ENCODE data around the gene GID8.
"Not testable (repeated sequence)": the region's sequence is repeated elsewhere in the genome, so short reads cannot be mapped to it uniquely, and the experiment has no call there.

The GID8 gene

DNA sequence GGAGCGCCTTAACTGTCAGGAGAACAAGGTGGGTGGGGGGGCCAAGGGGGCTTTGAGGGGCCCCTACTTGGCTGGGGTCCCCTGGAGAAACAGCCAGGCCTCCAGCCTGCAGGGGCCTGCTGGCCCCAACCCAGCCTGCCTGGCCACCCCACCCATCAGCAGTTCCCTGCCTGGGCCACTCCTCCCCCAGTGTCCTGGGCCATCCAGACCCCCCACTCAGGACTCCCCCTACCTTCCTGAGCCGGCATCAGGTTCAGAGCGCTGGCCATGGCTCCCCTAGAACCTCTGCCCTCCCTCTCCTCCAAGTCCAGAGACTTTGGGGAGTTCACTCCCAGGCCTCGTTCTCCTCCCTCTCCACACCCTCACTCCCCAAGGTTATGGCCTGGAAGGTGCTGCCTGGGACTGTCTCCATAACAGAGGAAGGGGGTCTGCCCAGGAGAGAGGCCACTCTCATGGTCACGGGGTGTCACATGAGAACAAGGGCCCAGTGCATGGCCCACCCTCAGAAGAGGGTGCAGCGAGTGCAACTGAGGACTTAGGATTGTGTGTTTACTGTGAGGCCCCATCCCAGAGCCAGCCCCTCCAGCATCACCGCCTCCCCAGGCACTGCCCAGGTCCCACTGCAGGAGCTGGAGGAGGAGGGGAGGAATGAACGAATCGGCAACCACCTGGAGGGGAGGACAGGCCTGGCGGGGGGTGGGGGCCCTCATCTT lies 20.6 kb downstream of the GID8 start:
- no peak for DNase-seq (ENCODE audit: low spot score)
- H3K27ac Mint-ChIP-seq = no peak overlapping the region
- no peaks in the 10 kb centered on the region for H3K36me3 Mint-ChIP-seq (ENCODE audit: low read depth)
- H3K4me1 Mint-ChIP-seq (ENCODE audit: low read depth) = peaks cover 8% of the 10 kb centered on the region
- H3K9me3 Mint-ChIP-seq = no peaks in the 10 kb centered on the region
- no peak overlapping the region for H3K4me3 Mint-ChIP-seq
- no peaks in the 10 kb centered on the region for H3K27me3 Mint-ChIP-seq (ENCODE audit: low read depth)

DNA sequence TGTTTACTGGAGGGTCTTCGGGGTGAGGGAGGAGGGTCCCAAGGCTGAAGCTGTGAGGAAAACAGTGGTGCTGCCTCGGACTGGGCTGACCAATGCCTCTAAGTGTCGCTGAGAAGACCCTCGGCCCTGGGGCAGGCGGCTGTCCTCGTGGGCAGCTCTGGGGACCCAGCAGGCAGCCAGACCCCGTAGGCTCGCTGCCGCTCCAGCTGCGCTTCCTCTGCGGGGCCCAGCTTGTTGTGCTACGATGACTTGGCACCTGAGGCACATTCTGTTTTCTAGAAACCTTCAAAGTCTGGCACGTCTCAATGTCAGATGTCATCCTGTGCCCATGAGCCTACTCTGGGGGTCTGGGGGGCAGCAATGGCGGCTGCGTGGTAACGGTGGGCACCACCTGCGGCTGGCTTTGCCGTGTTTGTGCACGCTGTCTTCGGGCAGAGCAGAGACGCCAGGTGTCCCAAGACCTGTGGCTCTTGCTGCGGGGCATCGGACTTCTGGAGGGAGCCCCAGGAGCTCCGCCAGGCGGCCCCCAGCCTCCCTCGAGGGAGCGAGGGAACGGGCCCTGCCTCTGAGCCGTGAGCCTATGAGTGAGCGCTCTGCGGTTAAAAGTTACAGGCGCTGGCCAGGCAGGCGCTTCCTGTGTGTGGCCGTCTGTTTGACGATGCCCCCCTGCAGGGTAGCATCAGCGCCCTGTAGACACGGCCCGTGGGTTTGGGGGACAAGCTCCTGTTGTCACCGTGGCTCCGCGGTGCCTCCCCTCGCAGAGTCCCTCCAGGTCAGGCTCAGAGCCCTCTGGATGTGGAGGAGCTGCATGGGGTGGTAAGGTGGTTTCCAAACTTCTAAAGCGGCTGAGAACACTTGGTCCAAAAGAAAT lies 21.4 kb downstream of the GID8 start:
- no peaks in the 10 kb centered on the region for H3K9me3 Mint-ChIP-seq
- H3K27ac Mint-ChIP-seq = no peak overlapping the region
- no peaks in the 10 kb centered on the region for H3K27me3 Mint-ChIP-seq (ENCODE audit: low read depth)
- peaks cover 4% of the 10 kb centered on the region for H3K4me1 Mint-ChIP-seq (ENCODE audit: low read depth)
- DNase-seq (ENCODE audit: low spot score) = no peak
- H3K36me3 Mint-ChIP-seq (ENCODE audit: low read depth) = no peaks in the 10 kb centered on the region
- H3K4me3 Mint-ChIP-seq = no peak overlapping the region

- no peak for DNase-seq (ENCODE audit: low spot score)
- H3K27ac Mint-ChIP-seq = no peak overlapping the region
- no peaks in the 10 kb centered on the region for H3K27me3 Mint-ChIP-seq (ENCODE audit: low read depth)
- no peak overlapping the region for H3K4me3 Mint-ChIP-seq
- H3K9me3 Mint-ChIP-seq = no peaks in the 10 kb centered on the region
- H3K36me3 Mint-ChIP-seq (ENCODE audit: low read depth) = no peaks in the 10 kb centered on the region
- H3K4me1 Mint-ChIP-seq (ENCODE audit: low read depth) = peaks cover 4% of the 10 kb centered on the region
These were observed 22.1 kb downstream of the GID8 start for GRCh38 chr20:62959998-62960436.

DNA sequence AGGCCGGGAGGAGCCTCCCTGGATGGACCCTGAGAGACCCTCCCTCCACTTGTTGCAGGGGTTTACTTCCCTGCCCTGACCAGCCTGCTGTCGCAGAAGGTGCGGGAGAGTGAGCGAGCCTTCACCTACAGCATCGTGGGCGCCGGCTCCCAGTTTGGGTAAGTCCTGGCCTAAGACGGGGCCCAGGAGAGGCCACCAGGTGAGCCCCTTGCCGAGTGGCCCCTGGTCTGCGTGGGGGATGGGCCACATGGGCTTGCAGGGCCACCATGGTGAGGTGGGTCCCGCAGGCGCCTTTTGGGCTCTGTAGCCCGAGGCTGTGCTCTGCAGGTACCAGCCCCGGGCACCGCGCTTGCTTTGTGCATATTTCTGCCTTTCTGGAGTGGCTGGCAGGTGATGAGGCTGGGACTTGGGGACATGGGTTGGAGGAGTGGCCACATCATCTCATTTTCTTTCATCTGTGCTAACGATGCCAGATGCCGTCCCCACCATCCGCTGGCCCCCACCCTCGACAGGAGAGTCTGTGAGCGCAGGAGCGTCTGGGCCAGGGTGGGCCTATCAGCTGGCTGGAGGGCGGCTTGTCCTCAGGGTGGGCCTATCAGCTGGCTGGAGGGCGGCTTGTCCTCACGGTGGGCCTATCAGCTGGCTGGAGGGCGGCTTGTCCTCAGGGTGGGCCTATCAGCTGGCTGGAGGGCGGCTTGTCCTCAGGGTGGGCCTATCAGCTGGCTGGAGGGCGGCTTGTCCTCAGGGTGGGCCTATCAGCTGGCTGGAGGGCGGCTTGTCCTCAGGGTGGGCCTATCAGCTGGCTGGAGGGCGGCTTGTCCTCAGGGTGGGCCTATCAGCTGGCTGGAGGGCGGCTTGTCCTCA lies 22.7 kb downstream of the GID8 start:
- not testable (repeated sequence) for H3K4me1 Mint-ChIP-seq (ENCODE audit: low read depth); H3K9me3 Mint-ChIP-seq; H3K36me3 Mint-ChIP-seq (ENCODE audit: low read depth); H3K27ac Mint-ChIP-seq; DNase-seq (ENCODE audit: low spot score); H3K27me3 Mint-ChIP-seq (ENCODE audit: low read depth); H3K4me3 Mint-ChIP-seq

- Mint-ChIP-seq H3K4me3 (no peak overlapping the region), H3K9me3 (no peaks in the 10 kb centered on the region), H3K27ac (no peak overlapping the region), H3K4me1 (ENCODE audit: low read depth) (peaks cover 4% of the 10 kb centered on the region), H3K36me3 (ENCODE audit: low read depth) (no peaks in the 10 kb centered on the region), H3K27me3 (ENCODE audit: low read depth) (no peaks in the 10 kb centered on the region)
- DNase-seq (ENCODE audit: low spot score) = no peak
These were observed 23.4 kb downstream of the GID8 start for GRCh38 chr20:62961310-62961783.

DNA sequence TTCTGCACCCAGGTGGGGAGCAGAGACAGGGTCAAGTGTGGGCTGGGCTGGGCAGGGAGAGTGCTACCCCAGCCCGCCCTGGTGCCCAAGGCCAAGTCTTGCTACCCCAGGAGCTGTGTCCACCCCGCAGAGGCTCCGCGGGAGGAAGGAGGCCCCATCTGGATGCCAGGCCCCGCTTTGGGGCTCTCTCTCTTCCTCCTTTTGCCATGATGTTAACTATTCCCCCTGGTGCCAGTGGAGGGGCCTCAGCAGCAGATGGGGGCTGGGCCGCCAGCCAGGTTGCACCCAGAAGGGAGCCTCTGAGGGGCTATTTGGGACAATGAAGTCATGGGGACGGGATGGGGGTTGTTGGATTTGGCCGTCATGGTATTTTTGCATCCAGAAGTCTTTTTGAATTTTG lies 23.9 kb downstream of the GID8 start:
- DNase-seq (ENCODE audit: low spot score) = no peak
- Mint-ChIP-seq H3K36me3 (ENCODE audit: low read depth) (no peaks in the 10 kb centered on the region), H3K9me3 (no peaks in the 10 kb centered on the region), H3K27ac (no peak overlapping the region), H3K4me3 (no peak overlapping the region), H3K4me1 (ENCODE audit: low read depth) (peaks cover 4% of the 10 kb centered on the region), H3K27me3 (ENCODE audit: low read depth) (no peaks in the 10 kb centered on the region)

- no peak for DNase-seq (ENCODE audit: low spot score)
- H3K36me3 Mint-ChIP-seq (ENCODE audit: low read depth) = no peaks in the 10 kb centered on the region
- H3K27me3 Mint-ChIP-seq (ENCODE audit: low read depth) = no peaks in the 10 kb centered on the region
- H3K27ac Mint-ChIP-seq = no peak overlapping the region
- no peaks in the 10 kb centered on the region for H3K9me3 Mint-ChIP-seq
- H3K4me1 Mint-ChIP-seq (ENCODE audit: low read depth) = peaks cover 4% of the 10 kb centered on the region
- H3K4me3 Mint-ChIP-seq = no peak overlapping the region
These were observed 24.4 kb downstream of the GID8 start for GRCh38 chr20:62962221-62962879.

DNA sequence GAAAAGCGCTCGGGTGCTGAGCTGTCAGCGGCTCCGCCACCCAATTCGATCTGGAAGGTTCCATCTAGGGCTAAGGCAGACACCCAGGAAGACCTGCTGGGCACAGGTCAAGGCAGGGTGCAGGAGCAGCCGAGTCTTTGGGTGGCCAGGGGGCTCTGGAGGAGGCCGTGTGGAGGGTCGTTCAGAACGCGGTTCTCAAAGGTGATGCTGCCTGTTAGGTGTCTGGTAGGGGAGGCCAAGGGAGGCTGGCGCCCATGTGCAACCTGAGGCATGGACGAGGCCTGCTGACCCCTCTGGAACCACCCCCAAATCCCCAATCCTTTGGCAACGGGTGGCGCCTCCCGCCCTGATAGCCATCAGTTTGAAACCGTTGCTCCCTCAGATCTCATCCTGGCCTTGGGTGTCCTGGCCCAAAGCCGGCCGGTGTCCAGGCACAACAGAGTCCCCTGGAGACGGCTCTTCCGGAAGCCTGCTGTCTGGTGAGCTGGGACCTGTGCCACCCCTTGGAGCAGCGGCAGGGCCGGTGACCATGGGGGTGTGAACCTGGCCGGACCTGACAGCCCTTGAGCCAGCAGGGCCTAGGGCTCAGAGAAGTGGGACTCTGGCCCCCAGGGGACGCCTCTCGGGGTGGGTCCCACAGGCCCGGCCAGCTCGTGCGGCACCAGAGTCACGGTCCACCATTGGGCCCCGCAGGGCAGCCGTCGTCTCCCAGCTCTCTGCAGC lies 25.1 kb downstream of the GID8 start:
- Mint-ChIP-seq H3K4me3 (no peak overlapping the region), H3K27me3 (ENCODE audit: low read depth) (no peaks in the 10 kb centered on the region), H3K9me3 (no peaks in the 10 kb centered on the region), H3K36me3 (ENCODE audit: low read depth) (no peaks in the 10 kb centered on the region), H3K4me1 (ENCODE audit: low read depth) (peaks cover 4% of the 10 kb centered on the region), H3K27ac (no peak overlapping the region)
- DNase-seq (ENCODE audit: low spot score) = no peak

DNA sequence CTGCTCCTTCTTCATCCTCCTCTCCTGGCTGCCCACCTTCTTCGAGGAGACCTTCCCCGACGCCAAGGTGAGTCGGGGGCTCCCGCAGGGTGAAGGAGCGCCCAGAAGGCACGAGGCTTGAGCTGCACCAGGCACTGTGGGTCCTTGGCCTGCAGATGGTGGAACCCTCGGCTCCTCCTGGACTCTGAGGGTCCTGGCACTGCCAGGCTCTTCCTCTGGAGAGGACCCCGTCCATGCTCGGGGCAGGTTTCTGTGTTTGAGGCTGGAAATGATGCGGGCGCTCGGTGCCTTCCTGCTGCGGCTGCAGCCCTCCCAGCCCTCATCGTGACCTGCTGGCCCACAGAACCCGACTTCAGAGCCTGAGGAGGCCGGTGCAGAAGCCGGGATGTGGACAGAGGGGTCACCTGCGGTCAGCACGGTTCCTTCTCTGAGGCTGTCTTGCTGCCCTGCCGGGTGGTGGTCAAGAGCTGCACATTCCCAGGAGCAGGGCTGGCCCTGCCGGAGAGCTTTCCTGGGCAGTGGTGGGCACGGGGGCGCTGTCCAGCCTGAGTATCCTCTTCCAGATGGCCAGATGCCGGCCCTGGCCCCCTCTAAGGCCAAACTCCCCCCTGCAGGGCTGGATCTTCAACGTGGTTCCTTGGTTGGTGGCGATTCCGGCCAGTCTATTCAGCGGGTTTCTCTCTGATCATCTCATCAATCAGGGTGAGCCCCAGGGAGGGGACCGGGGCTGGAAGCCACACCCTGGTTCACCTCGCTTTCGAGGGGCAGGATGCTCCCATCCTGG lies 25.9 kb downstream of the GID8 start:
- no peaks in the 10 kb centered on the region for H3K27me3 Mint-ChIP-seq (ENCODE audit: low read depth)
- H3K27ac Mint-ChIP-seq = no peak overlapping the region

DNA sequence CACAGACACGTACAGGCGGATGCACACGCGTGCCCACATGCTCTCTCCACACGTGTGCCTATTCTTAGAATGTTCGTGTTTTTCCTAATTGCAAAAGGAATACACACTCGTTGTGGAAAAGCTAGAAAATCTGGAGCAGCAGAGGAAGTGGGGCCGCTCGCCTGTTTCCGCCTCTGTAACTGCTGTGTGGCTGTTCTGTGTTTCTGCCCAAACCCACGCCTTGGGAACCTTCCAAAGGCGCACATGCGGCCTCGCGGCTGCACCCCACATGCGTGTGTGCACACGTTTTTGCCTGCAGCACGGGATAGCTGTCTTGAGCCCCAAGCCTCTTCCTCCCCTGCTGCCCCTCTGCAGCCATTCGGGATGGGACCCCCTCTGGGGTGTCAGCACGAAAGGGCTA lies 26.8 kb downstream of the GID8 start:
- no peaks in the 10 kb centered on the region for H3K27me3 Mint-ChIP-seq (ENCODE audit: low read depth)
- no peak overlapping the region for H3K27ac Mint-ChIP-seq
- H3K36me3 Mint-ChIP-seq (ENCODE audit: low read depth) = no peaks in the 10 kb centered on the region
- peaks cover 3% of the 10 kb centered on the region for H3K4me1 Mint-ChIP-seq (ENCODE audit: low read depth)
- no peaks in the 10 kb centered on the region for H3K9me3 Mint-ChIP-seq
- H3K4me3 Mint-ChIP-seq = no peak overlapping the region
- DNase-seq (ENCODE audit: low spot score) = no peak

More for the DNA sequence above, 25.9 kb downstream of the GID8 start:
- Mint-ChIP-seq H3K4me3 (no peak overlapping the region), H3K36me3 (ENCODE audit: low read depth) (no peaks in the 10 kb centered on the region), H3K4me1 (ENCODE audit: low read depth) (peaks cover 4% of the 10 kb centered on the region), H3K9me3 (no peaks in the 10 kb centered on the region)
- DNase-seq (ENCODE audit: low spot score) = no peak

GRCh38 chr20:62965363-62965771 lies 27.4 kb downstream of the GID8 start:
- Mint-ChIP-seq H3K9me3 (no peaks in the 10 kb centered on the region), H3K27ac (no peak overlapping the region), H3K27me3 (ENCODE audit: low read depth) (peaks cover 2% of the 10 kb centered on the region), H3K4me1 (ENCODE audit: low read depth) (no peaks in the 10 kb centered on the region), H3K36me3 (ENCODE audit: low read depth) (no peaks in the 10 kb centered on the region), H3K4me3 (no peak overlapping the region)
- DNase-seq (ENCODE audit: low spot score) = no peak

All from T-helper 2 cell treated with Interferon-gamma antibody and Interleukin-4, amounts not matched to agents 5 μg/mL and 100 μg/mL, for 36 hours (primary cell).